ENCODE data around the gene NRP2.

DNA sequence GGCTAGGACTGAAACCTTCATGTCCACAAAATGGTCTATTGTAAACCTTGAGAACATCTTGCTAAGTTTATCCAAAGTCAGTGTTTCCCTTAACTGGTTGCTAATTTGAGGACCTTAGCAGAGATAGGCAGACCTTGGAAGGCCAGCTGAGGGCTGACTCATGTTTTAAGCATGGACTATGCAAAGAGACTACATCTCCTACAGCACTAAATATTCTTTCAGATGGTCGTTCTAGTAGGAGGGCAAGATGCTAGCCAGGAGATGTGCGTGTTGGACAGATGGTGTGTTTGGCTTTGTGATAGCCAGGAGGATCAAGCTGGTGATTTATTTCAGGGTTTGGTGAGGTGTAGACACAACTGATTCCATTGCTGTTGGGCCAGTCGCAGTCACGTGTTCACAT is 75.8 kb downstream of the NRP2 start:
- TF ChIP-seq OSR1 (CRISPR knock-in tag; IDR thresholded peaks at IDR 0.05) = no peak
- TF ChIP-seq RARB (CRISPR knock-in tag; IDR thresholded peaks at IDR 0.05) = no peak
- TF ChIP-seq ZFP30 (CRISPR knock-in tag; IDR thresholded peaks at IDR 0.05) = no peak
- TF ChIP-seq TOX (CRISPR knock-in tag; IDR thresholded peaks at IDR 0.05; ENCODE audit: borderline replicate concordance) = no peak
- no peak for TF ChIP-seq ARNTL (CRISPR knock-in tag; IDR thresholded peaks at IDR 0.05; ENCODE audit: borderline replicate concordance, low read depth)
- TF ChIP-seq CSDC2 (CRISPR knock-in tag; IDR thresholded peaks at IDR 0.05) = no peak
- no peak for TF ChIP-seq ESRRG (CRISPR knock-in tag; IDR thresholded peaks at IDR 0.05)
- TF ChIP-seq, protein P1, sequence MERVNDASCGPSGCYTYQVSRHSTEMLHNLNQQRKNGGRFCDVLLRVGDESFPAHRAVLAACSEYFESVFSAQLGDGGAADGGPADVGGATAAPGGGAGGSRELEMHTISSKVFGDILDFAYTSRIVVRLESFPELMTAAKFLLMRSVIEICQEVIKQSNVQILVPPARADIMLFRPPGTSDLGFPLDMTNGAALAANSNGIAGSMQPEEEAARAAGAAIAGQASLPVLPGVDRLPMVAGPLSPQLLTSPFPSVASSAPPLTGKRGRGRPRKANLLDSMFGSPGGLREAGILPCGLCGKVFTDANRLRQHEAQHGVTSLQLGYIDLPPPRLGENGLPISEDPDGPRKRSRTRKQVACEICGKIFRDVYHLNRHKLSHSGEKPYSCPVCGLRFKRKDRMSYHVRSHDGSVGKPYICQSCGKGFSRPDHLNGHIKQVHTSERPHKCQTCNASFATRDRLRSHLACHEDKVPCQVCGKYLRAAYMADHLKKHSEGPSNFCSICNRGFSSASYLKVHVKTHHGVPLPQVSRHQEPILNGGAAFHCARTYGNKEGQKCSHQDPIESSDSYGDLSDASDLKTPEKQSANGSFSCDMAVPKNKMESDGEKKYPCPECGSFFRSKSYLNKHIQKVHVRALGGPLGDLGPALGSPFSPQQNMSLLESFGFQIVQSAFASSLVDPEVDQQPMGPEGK (CRISPR knock-in tag; IDR thresholded peaks at IDR 0.05; ENCODE audit: borderline replicate concordance) = no peak
